GM19467 (cell line): ENCODE measurements around the gene SOX12.
A peak's percentile ranks its signal among the peaks of the same experiment; 100 is the strongest.

ENCODE experiments used
- ATAC-seq: cut with Tn5 transposase; IDR thresholded peaks from one replicate; pipeline ENCODE4 v1.9.1; 2021; ENCODE audit warnings: mild to moderate bottlenecking, moderate library complexity; ENCODE audit not compliant: unreplicated experiment

SOX12 gene

GRCh38 chr20:301886-302848, 23.2 kb upstream of the SOX12 start:
- no peak for ATAC-seq

- ATAC-seq: no peak
Measured at GRCh38 chr20:305745-306144, 19.6 kb upstream of the SOX12 start.

GRCh38 chr20:308427-309038, 16.8 kb upstream of the SOX12 start:
- ATAC-seq: no peak

- ATAC-seq: no peak
Measured at GRCh38 chr20:309306-309840, 16.0 kb upstream of the SOX12 start.

GRCh38 chr20:309841-310644, 15.3 kb upstream of the SOX12 start:
- ATAC-seq: peak; percentile 97

- no peak for ATAC-seq
Measured at GRCh38 chr20:310645-311044, 14.7 kb upstream of the SOX12 start.

GRCh38 chr20:311609-312008, 13.7 kb upstream of the SOX12 start:
- ATAC-seq: no peak

- ATAC-seq: no peak
Measured at GRCh38 chr20:312067-312466, 13.3 kb upstream of the SOX12 start.

- no peak for ATAC-seq
Measured at GRCh38 chr20:312866-313265, 12.5 kb upstream of the SOX12 start.

GRCh38 chr20:313402-313801, 11.9 kb upstream of the SOX12 start:
- no peak for ATAC-seq

- ATAC-seq: no peak
Measured at GRCh38 chr20:313948-314347, 11.4 kb upstream of the SOX12 start.

GRCh38 chr20:316316-317068, 8.9 kb upstream of the SOX12 start:
- no peak for ATAC-seq

GRCh38 chr20:324177-325044, 941 bp upstream of the SOX12 start:
- peak; percentile 44 for ATAC-seq

- ATAC-seq: no peak
Measured at GRCh38 chr20:325889-326644, 715 bp downstream of the SOX12 start.

GRCh38 chr20:326645-327185, 1.4 kb downstream of the SOX12 start:
- no peak for ATAC-seq

GRCh38 chr20:327186-328026, 2.1 kb downstream of the SOX12 start:
- no peak for ATAC-seq
